OCI-M2 (cell line): Measurements from ENCODE around the gene TRABD.

Source experiments
- DNase-seq: peaks from one replicate; lab custom pipeline; 2025; ENCODE audit not compliant: unreplicated experiment; lab: John Stamatoyannopoulos, UW

The TRABD gene

GRCh38 chr22:50217543-50218152 is 31.9 kb downstream of the TRABD start:
- DNase-seq: no peak

GRCh38 chr22:50218153-50218995 is 32.7 kb downstream of the TRABD start:
- DNase-seq: no peak

- no peak for DNase-seq
Measured at GRCh38 chr22:50218996-50219727, 33.4 kb downstream of the TRABD start.

- no peak for DNase-seq
Measured at GRCh38 chr22:50219800-50220602, 34.3 kb downstream of the TRABD start.

GRCh38 chr22:50220603-50221409 is 35.1 kb downstream of the TRABD start:
- DNase-seq: no peak

GRCh38 chr22:50221410-50222300 is 35.9 kb downstream of the TRABD start:
- no peak for DNase-seq

- no peak for DNase-seq
Measured at GRCh38 chr22:50222508-50222907, 36.8 kb downstream of the TRABD start.

- no peak for DNase-seq
Measured at GRCh38 chr22:50224071-50224470, 38.4 kb downstream of the TRABD start.

- DNase-seq: no peak
Measured at GRCh38 chr22:50225200-50225969, 39.7 kb downstream of the TRABD start.

- DNase-seq: no peak
Measured at GRCh38 chr22:50226063-50226874, 40.6 kb downstream of the TRABD start.

- no peak for DNase-seq
Measured at GRCh38 chr22:50226875-50227165, 41.1 kb downstream of the TRABD start.

- DNase-seq: no peak
Measured at GRCh38 chr22:50227579-50228215, 42.0 kb downstream of the TRABD start.

- no peak for DNase-seq
Measured at GRCh38 chr22:50228366-50228765, 42.7 kb downstream of the TRABD start.

GRCh38 chr22:50229370-50229769 is 43.7 kb downstream of the TRABD start:
- no peak for DNase-seq

- DNase-seq: no peak
Measured at GRCh38 chr22:50232481-50233151, 46.9 kb downstream of the TRABD start.

- DNase-seq: no peak
Measured at GRCh38 chr22:50233223-50233622, 47.5 kb downstream of the TRABD start.
